Measurements from ENCODE around the gene SPEM3. TPM values are rescaled to one million over a fixed set of nuclear protein-coding genes. Genes with fewer than 3 reads are reported as not detected.
A peak's percentile ranks its signal among the peaks of the same experiment; 100 is the strongest.

The SPEM3 gene
- total RNA-seq, 3 donors from 2014 or later (not counting 1 experiment from before 2014, with no cell fraction given) = not detected

DNA sequence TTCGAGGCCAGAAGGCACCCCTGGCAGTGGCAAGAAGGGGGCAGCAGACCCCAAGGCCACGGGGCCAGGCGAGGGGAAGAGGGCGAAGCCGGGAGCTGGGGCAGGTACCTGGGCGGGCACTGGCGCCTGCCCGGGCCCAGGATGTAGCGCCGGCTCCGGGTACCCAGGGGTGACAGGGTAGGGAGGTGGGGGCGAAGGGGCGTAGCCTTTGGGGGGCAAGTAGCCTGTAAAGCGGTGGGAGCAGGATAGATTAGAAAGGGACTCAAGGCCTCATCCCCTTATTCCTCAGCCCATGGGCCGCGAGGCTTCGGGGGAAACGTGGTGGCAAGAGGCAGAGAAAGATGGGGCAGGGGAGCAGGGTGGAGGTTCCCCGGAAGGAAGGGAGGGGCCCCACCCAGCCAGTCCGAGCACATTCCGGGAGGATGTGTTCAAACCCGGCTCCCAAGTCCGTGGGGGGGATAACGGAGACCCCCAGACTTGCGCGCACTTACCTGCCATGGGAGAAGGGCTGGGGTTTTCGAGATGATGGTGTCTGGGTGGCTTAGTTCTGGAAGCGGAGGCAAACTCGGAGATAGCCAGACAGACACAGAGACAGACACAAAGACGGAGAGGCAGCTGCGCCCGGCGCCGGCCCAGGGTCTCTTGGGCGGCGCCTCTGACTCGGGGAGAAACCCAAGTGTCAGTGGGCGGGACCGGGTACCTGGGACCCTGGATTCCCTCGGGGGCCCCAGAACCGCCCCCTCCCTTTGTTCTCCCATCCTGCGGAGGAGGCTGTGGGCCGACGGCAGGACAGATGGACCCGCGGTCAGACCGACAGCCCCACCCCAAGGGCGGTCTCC lies 34.8 kb upstream of the SPEM3 start:
- ATAC-seq (peak; percentile 68 to 75 (median 69)), DNase-seq (peak in 1 of 2 donors; percentile 87)
- no peaks in the 10 kb centered on the region for H3K36me3 Mint-ChIP-seq
- WGBS (ENCODE audit: insufficient coverage) = 6% methylated on average over 48 of the region's 48 CpGs
- H3K4me1 Mint-ChIP-seq = peaks cover 9 to 20% of the 10 kb centered on the region in 2 donors
- intact Hi-C loops (cut with micrococcal nuclease) = loop anchor here (1.0 kb wide), 1 partner anchor 10 kb away; the partner anchor contains the start of gene TMEM256
- peak overlapping the region; percentile 91 for H3K27ac Mint-ChIP-seq
- Histone ChIP-seq H3K36me3 (ENCODE audit: control insufficient read depth, insufficient read depth, low read length) (peaks cover 37% of the 10 kb centered on the region), H3K27ac (ENCODE audit: low read length) (peak overlapping the region; percentile 64), H3K9me3 (ENCODE audit: control insufficient read depth, insufficient read depth, low read length) (no peaks in the 10 kb centered on the region), H3K27me3 (ENCODE audit: control insufficient read depth, insufficient read depth, low read length) (no peaks in the 10 kb centered on the region), H3K4me3 (ENCODE audit: low read length) (peak overlapping the region; percentile 93), H3K4me1 (ENCODE audit: control insufficient read depth, insufficient read depth, low read length) (peaks cover 20% of the 10 kb centered on the region)
- H3K27me3 Mint-ChIP-seq (ENCODE audit: low read depth in 2 of 2) = no peaks in the 10 kb centered on the region
- H3K9me3 Mint-ChIP-seq = no peaks in the 10 kb centered on the region
- TF ChIP-seq, protein P1, sequence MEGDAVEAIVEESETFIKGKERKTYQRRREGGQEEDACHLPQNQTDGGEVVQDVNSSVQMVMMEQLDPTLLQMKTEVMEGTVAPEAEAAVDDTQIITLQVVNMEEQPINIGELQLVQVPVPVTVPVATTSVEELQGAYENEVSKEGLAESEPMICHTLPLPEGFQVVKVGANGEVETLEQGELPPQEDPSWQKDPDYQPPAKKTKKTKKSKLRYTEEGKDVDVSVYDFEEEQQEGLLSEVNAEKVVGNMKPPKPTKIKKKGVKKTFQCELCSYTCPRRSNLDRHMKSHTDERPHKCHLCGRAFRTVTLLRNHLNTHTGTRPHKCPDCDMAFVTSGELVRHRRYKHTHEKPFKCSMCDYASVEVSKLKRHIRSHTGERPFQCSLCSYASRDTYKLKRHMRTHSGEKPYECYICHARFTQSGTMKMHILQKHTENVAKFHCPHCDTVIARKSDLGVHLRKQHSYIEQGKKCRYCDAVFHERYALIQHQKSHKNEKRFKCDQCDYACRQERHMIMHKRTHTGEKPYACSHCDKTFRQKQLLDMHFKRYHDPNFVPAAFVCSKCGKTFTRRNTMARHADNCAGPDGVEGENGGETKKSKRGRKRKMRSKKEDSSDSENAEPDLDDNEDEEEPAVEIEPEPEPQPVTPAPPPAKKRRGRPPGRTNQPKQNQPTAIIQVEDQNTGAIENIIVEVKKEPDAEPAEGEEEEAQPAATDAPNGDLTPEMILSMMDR (IDR thresholded peaks at IDR 0.05) = no peak
- peak overlapping the region; percentile 95 for H3K4me3 Mint-ChIP-seq

DNA sequence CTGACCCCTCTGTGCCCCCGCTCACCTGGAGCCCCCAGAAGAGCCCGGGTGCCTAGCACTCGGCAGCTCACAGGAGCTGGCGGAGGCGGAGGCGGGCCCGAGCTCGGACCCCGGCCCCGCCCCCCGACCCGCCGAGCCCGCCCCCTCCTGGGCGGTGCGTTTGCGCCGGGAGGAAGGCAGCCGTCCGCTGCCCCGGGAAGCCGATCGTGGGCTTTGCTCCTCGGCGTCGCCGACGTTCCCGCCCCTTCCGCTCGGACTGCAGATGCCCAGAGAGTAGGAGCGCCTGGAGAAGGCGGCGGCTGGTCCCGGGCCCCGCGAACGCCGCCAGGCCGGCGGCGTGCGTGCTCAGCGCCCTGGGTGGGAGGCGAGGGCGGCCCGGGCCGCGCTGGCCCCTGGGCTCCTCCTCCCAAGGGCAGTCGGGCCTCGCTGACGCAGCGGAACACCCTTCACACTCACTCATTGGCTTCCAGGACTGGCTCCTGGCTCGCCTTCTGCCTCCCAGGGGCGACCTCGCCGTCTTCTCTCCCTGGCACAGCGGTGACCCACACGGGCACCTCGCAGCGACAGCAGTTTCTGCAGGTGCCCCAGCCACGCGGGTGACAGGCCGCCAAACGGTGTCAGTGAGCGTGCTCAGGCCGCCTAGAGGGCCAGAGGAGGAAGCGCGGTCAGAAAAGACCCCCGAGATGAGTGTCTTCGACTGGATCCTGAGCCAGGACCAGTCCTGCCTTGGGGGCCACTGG lies 34.0 kb upstream of the SPEM3 start, which contains the start of gene PLSCR3:
PLSCR3 (minus strand) TSS at position 74 of the 740 bp plus-strand sequence. CDS start 415 bp downstream, outside the sequence.
- intact Hi-C loops (cut with micrococcal nuclease) = loop anchor here (1.0 kb wide), 1 partner anchor 10 kb away; the partner anchor contains the start of gene TMEM256
- no peaks in the 10 kb centered on the region for H3K36me3 Mint-ChIP-seq
- under 1% methylated on average over 71 of the region's 71 CpGs for WGBS (ENCODE audit: insufficient coverage)
- Histone ChIP-seq H3K27me3 (ENCODE audit: control insufficient read depth, insufficient read depth, low read length) (no peaks in the 10 kb centered on the region), H3K4me3 (ENCODE audit: low read length) (peak within 1 kb of the TSS; percentile 93), H3K36me3 (ENCODE audit: control insufficient read depth, insufficient read depth, low read length) (peaks cover 29% of the 10 kb centered on the region), H3K9me3 (ENCODE audit: control insufficient read depth, insufficient read depth, low read length) (no peaks in the 10 kb centered on the region), H3K27ac (ENCODE audit: low read length) (peak within 1 kb of the TSS; percentile 76), H3K4me1 (ENCODE audit: control insufficient read depth, insufficient read depth, low read length) (peaks cover 20% of the 10 kb centered on the region)
- peak; percentile 86 to 88 for DNase-seq
- peak; percentile 88 to 96 (median 89) for ATAC-seq
- peaks cover 9 to 20% of the 10 kb centered on the region in 2 donors for H3K4me1 Mint-ChIP-seq
- peak within 1 kb of the TSS; percentile 96 for H3K4me3 Mint-ChIP-seq
- no peaks in the 10 kb centered on the region for H3K27me3 Mint-ChIP-seq (ENCODE audit: low read depth in 2 of 2)
- H3K9me3 Mint-ChIP-seq = no peaks in the 10 kb centered on the region
- H3K27ac Mint-ChIP-seq = peak within 1 kb of the TSS; percentile 91
- TF ChIP-seq, protein P1 (IDR thresholded peaks at IDR 0.05) = no peak

DNA sequence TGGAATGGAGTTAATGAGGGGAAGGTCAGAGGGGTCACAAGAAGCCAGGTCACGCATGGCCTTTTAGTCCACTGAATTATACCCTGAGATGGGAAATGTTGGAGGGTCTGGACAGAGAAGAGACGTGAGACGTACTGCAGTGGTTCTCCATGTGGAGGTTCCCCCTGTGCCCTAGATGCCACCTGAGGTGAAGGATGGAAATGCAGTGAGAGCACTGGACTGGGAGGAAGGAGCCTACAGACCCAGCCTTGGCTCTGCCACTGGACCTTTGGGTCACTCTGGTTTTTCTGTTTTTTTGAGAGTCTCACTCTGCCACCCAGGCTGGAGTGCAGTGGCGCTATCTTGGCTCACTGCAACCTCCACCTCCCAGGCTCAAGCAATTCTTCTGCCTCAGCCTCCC lies 32.5 kb upstream of the SPEM3 start:
- Histone ChIP-seq H3K27me3 (ENCODE audit: control insufficient read depth, insufficient read depth, low read length) (no peaks in the 10 kb centered on the region), H3K27ac (ENCODE audit: low read length) (no peak overlapping the region), H3K4me3 (ENCODE audit: low read length) (no peak overlapping the region), H3K9me3 (ENCODE audit: control insufficient read depth, insufficient read depth, low read length) (no peaks in the 10 kb centered on the region), H3K36me3 (ENCODE audit: control insufficient read depth, insufficient read depth, low read length) (peaks cover 15% of the 10 kb centered on the region), H3K4me1 (ENCODE audit: control insufficient read depth, insufficient read depth, low read length) (peaks cover 20% of the 10 kb centered on the region)
- intact Hi-C loops (cut with micrococcal nuclease) = no loop called here
- Mint-ChIP-seq H3K27ac (no peak overlapping the region), H3K4me3 (no peak overlapping the region), H3K27me3 (ENCODE audit: low read depth in 2 of 2) (no peaks in the 10 kb centered on the region), H3K36me3 (no peaks in the 10 kb centered on the region), H3K9me3 (no peaks in the 10 kb centered on the region), H3K4me1 (peaks cover 9 to 15% of the 10 kb centered on the region in 2 donors)
- DNase-seq (no peak), ATAC-seq (no peak)
- TF ChIP-seq, protein P1 (IDR thresholded peaks at IDR 0.05) = no peak
- WGBS (ENCODE audit: insufficient coverage) = 96% methylated on average over 4 of the region's 4 CpGs

Measured in natural killer cell (primary cell).